Measurements from ENCODE around the gene C1orf159. TPM values are rescaled to one million over a fixed set of nuclear protein-coding genes. Genes with fewer than 3 reads are reported as not detected.
"Not testable (repeated sequence)": the region's sequence is repeated elsewhere in the genome, so short reads cannot be mapped to it uniquely, and the experiment has no call there.

C1orf159 gene
- polyA plus RNA-seq, 4 donors = 9.2 to 19.0 (median 12.6) TPM

- peak; percentile 75 to 79 for DNase-seq
- peaks cover 0 to 48% (median 4%) of the 10 kb centered on the region in 3 donors for H3K27me3 ChIP-seq (ENCODE audit: control insufficient read depth in 3 of 3, insufficient read depth in 3 of 3, low read length in 3 of 3)
- H3K4me3 ChIP-seq (ENCODE audit: low read depth in 1 of 3, low read length in 3 of 3) = peak overlapping the region in 2 of 3 donors; percentile 45 to 65
- no peak for FAIRE-seq
- H3K27ac ChIP-seq (ENCODE audit: low read depth in 1 of 3, low read length in 2 of 3) = no peak overlapping the region
- H3K36me3 ChIP-seq (ENCODE audit: control insufficient read depth in 3 of 3, insufficient read depth in 2 of 3, low read depth in 1 of 3, low read length in 3 of 3) = no peaks in the 10 kb centered on the region
- 1% methylated on average over 42 to 55 of the region's 55 CpGs for whole genome bisulfite sequencing, 3 donors
- no peaks in the 10 kb centered on the region for H3K9me3 ChIP-seq (ENCODE audit: control insufficient read depth in 2 of 2, insufficient read depth in 1 of 2, low read depth in 1 of 2, low read length in 1 of 2)
- H3K4me1 ChIP-seq (ENCODE audit: control insufficient read depth in 3 of 3, insufficient read depth in 2 of 3, low read depth in 1 of 3, low read length in 2 of 3) = peaks cover 0 to 20% (median 0%) of the 10 kb centered on the region in 3 donors
Observed at GRCh38 chr1:1068517-1069055, 47.3 kb downstream of the C1orf159 start.

GRCh38 chr1:1067860-1068516, 47.9 kb downstream of the C1orf159 start:
- 33 to 54% (median 39%) methylated on average over 19 to 32 of the region's 32 CpGs for WGBS, 3 donors
- no peaks in the 10 kb centered on the region for H3K36me3 ChIP-seq (ENCODE audit: control insufficient read depth in 3 of 3, insufficient read depth in 2 of 3, low read depth in 1 of 3, low read length in 3 of 3)

GRCh38 chr1:1067284-1067859, 48.5 kb downstream of the C1orf159 start:
- H3K27me3 ChIP-seq (ENCODE audit: control insufficient read depth in 3 of 3, insufficient read depth in 3 of 3, low read length in 3 of 3) = peaks cover 0 to 58% (median 11%) of the 10 kb centered on the region in 3 donors
- H3K27ac ChIP-seq (ENCODE audit: low read depth in 1 of 3, low read length in 2 of 3) = no peak overlapping the region
- FAIRE-seq (no peak), DNase-seq (no peak)
- H3K4me1 ChIP-seq (ENCODE audit: control insufficient read depth in 3 of 3, insufficient read depth in 2 of 3, low read depth in 1 of 3, low read length in 2 of 3) = peaks cover 0 to 15% (median 0%) of the 10 kb centered on the region in 3 donors
- H3K4me3 ChIP-seq (ENCODE audit: low read depth in 1 of 3, low read length in 3 of 3) = no peak overlapping the region
- no peaks in the 10 kb centered on the region for H3K9me3 ChIP-seq (ENCODE audit: control insufficient read depth in 2 of 2, insufficient read depth in 1 of 2, low read depth in 1 of 2, low read length in 1 of 2)
- H3K36me3 ChIP-seq (ENCODE audit: control insufficient read depth in 3 of 3, insufficient read depth in 2 of 3, low read depth in 1 of 3, low read length in 3 of 3) = no peaks in the 10 kb centered on the region
- 79 to 86% (median 80%) methylated on average over 48 to 54 of the region's 54 CpGs for WGBS, 3 donors

More at GRCh38 chr1:1067860-1068516, 47.9 kb downstream of the C1orf159 start:
- Histone ChIP-seq H3K27ac (ENCODE audit: low read depth in 1 of 3, low read length in 2 of 3) (no peak overlapping the region), H3K4me3 (ENCODE audit: low read depth in 1 of 3, low read length in 3 of 3) (peak overlapping the region in 1 of 3 donors; percentile 45), H3K27me3 (ENCODE audit: control insufficient read depth in 3 of 3, insufficient read depth in 3 of 3, low read length in 3 of 3) (peaks cover 0 to 51% (median 6%) of the 10 kb centered on the region in 3 donors), H3K9me3 (ENCODE audit: control insufficient read depth in 2 of 2, insufficient read depth in 1 of 2, low read depth in 1 of 2, low read length in 1 of 2) (no peaks in the 10 kb centered on the region), H3K4me1 (ENCODE audit: control insufficient read depth in 3 of 3, insufficient read depth in 2 of 3, low read depth in 1 of 3, low read length in 2 of 3) (peaks cover 0 to 15% (median 0%) of the 10 kb centered on the region in 3 donors)
- no peak for FAIRE-seq
- DNase-seq = no peak

- Histone ChIP-seq H3K4me3 (ENCODE audit: low read depth in 1 of 3, low read length in 3 of 3) (no peak overlapping the region), H3K4me1 (ENCODE audit: control insufficient read depth in 3 of 3, insufficient read depth in 2 of 3, low read depth in 1 of 3, low read length in 2 of 3) (peaks cover 0 to 18% (median 0%) of the 10 kb centered on the region in 3 donors), H3K27ac (ENCODE audit: low read depth in 1 of 3, low read length in 2 of 3) (no peak overlapping the region), H3K27me3 (ENCODE audit: control insufficient read depth in 3 of 3, insufficient read depth in 3 of 3, low read length in 3 of 3) (peaks cover 0 to 64% (median 13%) of the 10 kb centered on the region in 3 donors), H3K9me3 (ENCODE audit: control insufficient read depth in 2 of 2, insufficient read depth in 1 of 2, low read depth in 1 of 2, low read length in 1 of 2) (no peaks in the 10 kb centered on the region), H3K36me3 (ENCODE audit: control insufficient read depth in 3 of 3, insufficient read depth in 2 of 3, low read depth in 1 of 3, low read length in 3 of 3) (no peaks in the 10 kb centered on the region)
- no peak for DNase-seq
- 46 to 63% (median 57%) methylated on average over 27 of the region's 27 CpGs for WGBS, 3 donors
- no peak for FAIRE-seq
Observed at GRCh38 chr1:1066403-1067283, 49.2 kb downstream of the C1orf159 start.

GRCh38 chr1:1065940-1066304, 50.0 kb downstream of the C1orf159 start:
- Histone ChIP-seq H3K27me3 (ENCODE audit: control insufficient read depth in 3 of 3, insufficient read depth in 3 of 3, low read length in 3 of 3) (peaks cover 0 to 71% (median 16%) of the 10 kb centered on the region in 3 donors), H3K4me1 (ENCODE audit: control insufficient read depth in 3 of 3, insufficient read depth in 2 of 3, low read depth in 1 of 3, low read length in 2 of 3) (peaks cover 0 to 18% (median 0%) of the 10 kb centered on the region in 3 donors)
- not testable (repeated sequence) for H3K4me3 ChIP-seq (ENCODE audit: low read depth in 1 of 3, low read length in 3 of 3); DNase-seq; FAIRE-seq; H3K36me3 ChIP-seq (ENCODE audit: control insufficient read depth in 3 of 3, insufficient read depth in 2 of 3, low read depth in 1 of 3, low read length in 3 of 3); H3K27ac ChIP-seq (ENCODE audit: low read depth in 1 of 3, low read length in 2 of 3); H3K9me3 ChIP-seq (ENCODE audit: control insufficient read depth in 2 of 2, insufficient read depth in 1 of 2, low read depth in 1 of 2, low read length in 1 of 2)
- WGBS, 3 donors = 40 to 62% (median 59%) methylated on average over 11 of the region's 11 CpGs

- 23 to 51% (median 31%) methylated on average over 19 to 20 of the region's 20 CpGs for WGBS, 3 donors
- DNase-seq (peak in 1 of 2 donors; percentile 32), FAIRE-seq (no peak)
- H3K4me3 ChIP-seq (ENCODE audit: low read depth in 1 of 3, low read length in 3 of 3) = no peak overlapping the region
- no peak overlapping the region for H3K27ac ChIP-seq (ENCODE audit: low read depth in 1 of 3, low read length in 2 of 3)
- peaks cover 0 to 74% (median 16%) of the 10 kb centered on the region in 3 donors for H3K27me3 ChIP-seq (ENCODE audit: control insufficient read depth in 3 of 3, insufficient read depth in 3 of 3, low read length in 3 of 3)
- H3K4me1 ChIP-seq (ENCODE audit: control insufficient read depth in 3 of 3, insufficient read depth in 2 of 3, low read depth in 1 of 3, low read length in 2 of 3) = peaks cover 0 to 18% (median 0%) of the 10 kb centered on the region in 3 donors
- H3K36me3 ChIP-seq (ENCODE audit: control insufficient read depth in 3 of 3, insufficient read depth in 2 of 3, low read depth in 1 of 3, low read length in 3 of 3) = no peaks in the 10 kb centered on the region
- no peaks in the 10 kb centered on the region for H3K9me3 ChIP-seq (ENCODE audit: control insufficient read depth in 2 of 2, insufficient read depth in 1 of 2, low read depth in 1 of 2, low read length in 1 of 2)
Observed at GRCh38 chr1:1065265-1065939, 50.5 kb downstream of the C1orf159 start.

GRCh38 chr1:1063945-1064831, 51.7 kb downstream of the C1orf159 start:
- FAIRE-seq (no peak), DNase-seq (peak; percentile 55 to 77)
- Histone ChIP-seq H3K36me3 (ENCODE audit: control insufficient read depth in 3 of 3, insufficient read depth in 2 of 3, low read depth in 1 of 3, low read length in 3 of 3) (no peaks in the 10 kb centered on the region), H3K27ac (ENCODE audit: low read depth in 1 of 3, low read length in 2 of 3) (no peak overlapping the region), H3K9me3 (ENCODE audit: control insufficient read depth in 2 of 2, insufficient read depth in 1 of 2, low read depth in 1 of 2, low read length in 1 of 2) (no peaks in the 10 kb centered on the region), H3K27me3 (ENCODE audit: control insufficient read depth in 3 of 3, insufficient read depth in 3 of 3, low read length in 3 of 3) (peaks cover under 1 to 78% (median 16%) of the 10 kb centered on the region in 3 donors), H3K4me1 (ENCODE audit: control insufficient read depth in 3 of 3, insufficient read depth in 2 of 3, low read depth in 1 of 3, low read length in 2 of 3) (peaks cover 0 to 23% (median 0%) of the 10 kb centered on the region in 3 donors), H3K4me3 (ENCODE audit: low read depth in 1 of 3, low read length in 3 of 3) (no peak overlapping the region)
- WGBS, 3 donors = 3 to 13% (median 4%) methylated on average over 42 to 50 of the region's 50 CpGs
